Endothelial cell of umbilical vein (primary cell): ENCODE results near the gene ANKRD23. TPM values are rescaled to one million over a fixed set of nuclear protein-coding genes. Genes with fewer than 3 reads are reported as not detected.

ENCODE experiments used
- BruUV-seq: library from RNA; stranded (reverse); fragments of 400-500 nt; replicated peaks from 2 replicates; lab custom pipeline; 2021; lab: Mats Ljungman, UMichigan
- CTCF ChIA-PET: fragments of 300-600, 350-600 bp; sonication (Branson Sonifier 250); formaldehyde crosslinking; loops from one replicate; lab custom pipeline; 2021; ENCODE audit warnings: antibody characterized with exemption, inconsistent platforms; lab: Charles Lee
- POLR2A ChIA-PET: fragments of 300-600, 350-600 bp; sonication (Branson Sonifier 250); formaldehyde crosslinking; loops from one replicate; lab custom pipeline; 2021; ENCODE audit warnings: antibody characterized with exemption, inconsistent platforms; lab: Charles Lee
- DNase-seq: peaks from one replicate; pipeline ENCODE4 v3.0.0-alpha.2; 2011; ENCODE audit warnings: low read depth, low spot score
- FAIRE-seq: peaks from 2 replicates; lab custom pipeline; 2011; peaks lifted over from hg19 to GRCh38; lab: Jason Lieb, UNC
- H2AFZ ChIP-seq: 2 replicates; pipeline ENCODE4 v1.6.0; 2012; ENCODE audit warnings: low read depth, low read length, control low read depth, inconsistent platforms
- H3K27ac ChIP-seq: 2 replicates; pipeline ENCODE4 v1.5.1; 2011; ENCODE audit warnings: low read depth, mild to moderate bottlenecking, control low read depth, low read length, moderate library complexity; ENCODE audit not compliant: insufficient read depth
- H3K27me3 ChIP-seq, 2 experiments: 2 replicates each; pipeline versions ENCODE4 v1.6.0 to v1.6.1; 2011; ENCODE audit warnings: low read length in 2 of 2, mixed read lengths in 1 of 2; ENCODE audit not compliant: control insufficient read depth in 2 of 2, insufficient read depth in 2 of 2
- H3K36me3 ChIP-seq, 2 experiments: 2 replicates in 1 of 2; 3 replicates in 1 of 2; pipeline ENCODE4 v1.5.1; 2011; ENCODE audit warnings: low read length in 2 of 2, mild to moderate bottlenecking in 1 of 2, moderate library complexity in 1 of 2; ENCODE audit not compliant: control insufficient read depth in 2 of 2, insufficient read depth in 2 of 2; ENCODE audit errors: extremely low read depth in 1 of 2
- H3K4me1 ChIP-seq: 3 replicates; pipeline ENCODE4 v1.5.1; 2011; ENCODE audit warnings: mild to moderate bottlenecking, low read length; ENCODE audit not compliant: control insufficient read depth, insufficient read depth; ENCODE audit errors: extremely low read depth
- H3K4me2 ChIP-seq: 2 replicates; pipeline ENCODE4 v1.6.1; 2011; ENCODE audit warnings: low read length, control low read depth, mixed read lengths; ENCODE audit not compliant: insufficient read depth
- H3K4me3 ChIP-seq, 3 experiments: fragments of 200-600 bp in 1 of 3; sonication (generic), shearing (Covaris generic) in 1 of 3; replicated peaks in 1 of 3; 2 replicates each; pipeline ENCODE4 v1.5.1; 2011 to 2016; ENCODE audit warnings: control low read depth in 3 of 3, low read length in 3 of 3, mild to moderate bottlenecking in 2 of 3, inconsistent platforms in 1 of 3, low read depth in 1 of 3, moderate library complexity in 1 of 3; ENCODE audit not compliant: insufficient read depth in 1 of 3
- H3K79me2 ChIP-seq: 2 replicates; pipeline ENCODE4 v1.6.0; 2012; ENCODE audit warnings: low read length, inconsistent platforms; ENCODE audit not compliant: control insufficient read depth, insufficient read depth
- H3K9ac ChIP-seq: replicated peaks from 2 replicates; pipeline ENCODE3; 2011; ENCODE audit warnings: low read length, control low read depth; ENCODE audit not compliant: insufficient read depth; ENCODE audit errors: extremely low read depth
- H3K9me1 ChIP-seq: replicated peaks from 3 replicates; pipeline ENCODE4 v1.6.0; 2011; ENCODE audit warnings: mild to moderate bottlenecking, low read length; ENCODE audit not compliant: control insufficient read depth, insufficient read depth; ENCODE audit errors: extremely low read depth
- H3K9me3 ChIP-seq: replicated peaks from 2 replicates; pipeline ENCODE4 v1.5.1; 2012; ENCODE audit warnings: low read length, inconsistent platforms; ENCODE audit not compliant: control insufficient read depth, insufficient read depth
- H4K20me1 ChIP-seq: replicated peaks from 2 replicates; pipeline ENCODE3; 2011; ENCODE audit warnings: mild to moderate bottlenecking, low read length; ENCODE audit not compliant: control insufficient read depth, insufficient read depth; ENCODE audit errors: extremely low read depth
- CTCF ChIP-seq, 2 donors: IDR thresholded peaks; 1 replicate in 1 of 2; 2 replicates in 1 of 2; pipeline ENCODE4 v1.5.1; 2011; ENCODE audit warnings: low read length in 2 of 2, mild to moderate bottlenecking in 2 of 2, moderate library complexity in 2 of 2, control low read depth in 1 of 2, inconsistent platforms in 1 of 2, low read depth in 1 of 2; ENCODE audit not compliant: insufficient read depth in 1 of 2; ENCODE audit errors: extremely low read depth in 1 of 2
- EZH2 ChIP-seq: IDR thresholded peaks from 2 replicates; pipeline ENCODE4 v1.6.1; 2012; ENCODE audit warnings: borderline replicate concordance, low read depth, mild to moderate bottlenecking, moderate library complexity, low read length, inconsistent platforms; ENCODE audit not compliant: severe bottlenecking
- FOS ChIP-seq: IDR thresholded peaks from 2 replicates; pipeline ENCODE4 v1.6.1; 2011; ENCODE audit warnings: mild to moderate bottlenecking, low read length, moderate library complexity, borderline replicate concordance; ENCODE audit not compliant: insufficient read depth
- GATA2 ChIP-seq: IDR thresholded peaks from 2 replicates; pipeline ENCODE4 v1.7.0; 2011; ENCODE audit warnings: low read depth, mild to moderate bottlenecking, moderate library complexity, mixed read lengths, low read length; ENCODE audit not compliant: insufficient read length, insufficient read depth
- JUN ChIP-seq: IDR thresholded peaks from 2 replicates; pipeline ENCODE4 v1.6.1; 2011; ENCODE audit warnings: borderline replicate concordance, low read depth; ENCODE audit not compliant: insufficient read length, insufficient read depth
- MAX ChIP-seq: IDR thresholded peaks from 2 replicates; pipeline ENCODE4 v1.6.1; 2011; ENCODE audit not compliant: insufficient read depth, insufficient read length
- MYC ChIP-seq: IDR thresholded peaks from one replicate; pipeline ENCODE4 v1.6.1; 2011; ENCODE audit warnings: mild to moderate bottlenecking, low read depth, low read length
- POLR2A ChIP-seq: IDR thresholded peaks from 2 replicates; pipeline ENCODE4 v1.6.1; 2012; ENCODE audit warnings: low read depth, mild to moderate bottlenecking, control low read depth, low read length
- POLR2AphosphoS5 ChIP-seq: IDR thresholded peaks from 2 replicates; pipeline ENCODE4 v1.6.1; 2012; ENCODE audit warnings: low read depth, mild to moderate bottlenecking, control low read depth, low read length, moderate library complexity; ENCODE audit not compliant: insufficient read depth
- dilution Hi-C: fragments of 300-500 bp; cut with MboI; formaldehyde crosslinking; loops from one replicate; pipeline ENCODE4 v1.15.0; 2019; ENCODE audit warnings: low sequenced_read_pairs; ENCODE audit not compliant: extremely low pct_ligation_motif_present
- intact Hi-C: fragments of 100-400 bp; cut with micrococcal nuclease; formaldehyde crosslinking; loops from one replicate; pipeline ENCODE4 v1.10.0; 2022
- polyA plus RNA-seq, 4 experiments: library from polyadenylated mRNA; depleted of rRNA in 3 of 4; stranded (reverse) in 3 of 4; unstranded in 1 of 4; fragments of >200 nt; gene quantifications; 2 replicates each; pipeline versions ENCODE4 v1.2.1 to v1.2.3, GENCODE V29; 2011 to 2012; ENCODE audit warnings: missing spikeins in 1 of 4
- total RNA-seq: library from RNA; stranded (reverse); gene quantifications from 2 replicates; pipeline ENCODE4 v1.2.3, GENCODE V29; 2021

ANKRD23 gene
- total and polyA plus RNA-seq, 2 donors (not counting 3 experiments of a cell fraction or from before 2014, with no cell fraction given), result 1.7 to 3.6 TPM

- no peak overlapping the region for H3K27ac ChIP-seq
- peaks cover 30% of the 10 kb centered on the region for H3K4me1 ChIP-seq
- H3K9me1 ChIP-seq, result no peaks in the 10 kb centered on the region
- H3K4me3 ChIP-seq, result peak overlapping the region in 1 of 3 experiments; percentile 59
- ChIA-PET POLR2A (interaction anchor here (0.5 to 0.6 kb wide), 2 partner anchors 9 to 91 kb away, joined by 3 to 12 read pairs; no protein-coding TSS in a partner anchor), CTCF (interaction anchor here (0.6 to 6.5 kb wide), 5 partner anchors 8 to 83 kb away, joined by 3 to 81 read pairs (median 5); partner anchors contain the start of genes ANKRD39 and CNNM3)
- no TSS peak for BruUV-seq
- no peak for TF ChIP-seq POLR2A
- no peak for TF ChIP-seq FOS
- no peak for TF ChIP-seq GATA2
- TF ChIP-seq JUN, result no peak
- no peak for TF ChIP-seq EZH2
- no peak for TF ChIP-seq MYC
- TF ChIP-seq POLR2AphosphoS5, result no peak
- TF ChIP-seq MAX, result no peak
- TF ChIP-seq CTCF (IDR thresholded peaks at IDR 0.05; ENCODE audit: extremely low read depth in 1 of 2, insufficient read depth in 1 of 2, low read depth in 1 of 2, low read length in 2 of 2), result no peak
- H3K36me3 ChIP-seq, result peaks cover 4 to 28% of the 10 kb centered on the region in 2 experiments
- H4K20me1 ChIP-seq, result no peaks in the 10 kb centered on the region
- H3K4me2 ChIP-seq, result peak overlapping the region; percentile 36
- H3K9ac ChIP-seq, result no peak overlapping the region
- H3K27me3 ChIP-seq, result peaks cover 10 to 16% of the 10 kb centered on the region in 2 experiments
- no peaks in the 10 kb centered on the region for H3K79me2 ChIP-seq
- H2AFZ ChIP-seq, result no peak overlapping the region
- DNase-seq (peak; percentile 12), FAIRE-seq (peak; percentile 35)
- intact Hi-C loops (loop anchor here (1.0 kb wide), 1 partner anchor 9 kb away; the partner anchor contains the start of gene ANKRD39), dilution Hi-C loops (no loop called here)
- no peaks in the 10 kb centered on the region for H3K9me3 ChIP-seq
Measured at GRCh38 chr2:96866986-96867755, 23.4 kb upstream of the ANKRD23 start.
